Choroid plexus epithelial cell (primary cell): Measurements from ENCODE around the gene ZPR1.
A peak's percentile ranks its signal among the peaks of the same experiment; 100 is the strongest.
"Not testable (repeated sequence)": the region's sequence is repeated elsewhere in the genome, so short reads cannot be mapped to it uniquely, and the experiment has no call there.

ENCODE experiments used
- DNase-seq: peaks from one replicate; pipeline ENCODE4 v3.0.0-alpha.2; 2010; ENCODE audit warnings: low read depth
- H3K4me3 ChIP-seq: 2 replicates; pipeline ENCODE4 v1.5.1; 2011; ENCODE audit warnings: low read depth, mild to moderate bottlenecking, control low read depth, low read length, moderate library complexity
- CTCF ChIP-seq: conservative IDR thresholded peaks from 2 replicates; pipeline ENCODE4 v1.5.1; 2011; ENCODE audit warnings: low read depth, mild to moderate bottlenecking, control low read depth, inconsistent platforms, low read length, moderate library complexity

ZPR1 gene

GRCh38 chr11:116808262-116809175, 20.7 kb upstream of the ZPR1 start:
- no peak overlapping the region for H3K4me3 ChIP-seq
- peak; percentile 62 for DNase-seq
- TF ChIP-seq CTCF = no peak

DNA sequence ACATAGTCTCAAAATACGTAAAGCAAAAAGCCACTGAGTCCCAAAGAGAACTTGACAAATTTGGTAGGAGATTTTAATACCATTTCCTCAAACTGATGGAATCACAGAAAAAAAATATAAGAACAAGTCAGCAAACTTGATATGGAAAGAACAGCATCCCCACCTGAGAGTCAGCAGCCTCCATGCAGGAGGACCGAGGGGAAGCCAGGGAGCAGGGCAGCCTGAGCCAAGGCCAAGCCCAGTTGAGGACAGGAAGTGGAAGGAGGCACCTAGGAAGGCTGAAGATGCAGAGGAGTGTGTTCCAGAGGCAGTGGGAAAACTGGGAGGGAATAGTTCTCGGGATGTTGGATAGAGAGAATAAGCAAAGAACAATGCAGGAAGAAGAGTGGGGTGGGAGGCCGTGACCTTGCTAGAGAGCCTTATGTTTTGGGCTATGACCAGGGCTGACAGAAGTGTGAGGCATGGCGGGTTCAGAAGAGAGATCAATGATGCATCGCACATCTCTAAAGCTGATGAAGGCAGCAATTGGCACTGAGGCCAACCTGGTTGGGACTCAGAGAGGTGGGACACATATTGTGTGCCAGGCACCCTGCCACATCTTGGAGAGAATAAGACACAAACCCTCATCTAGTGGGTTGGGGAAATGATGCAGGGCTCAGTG, 19.9 kb upstream of the ZPR1 start:
- DNase-seq = no peak
- no peak overlapping the region for H3K4me3 ChIP-seq
- TF ChIP-seq CTCF = no peak

DNA sequence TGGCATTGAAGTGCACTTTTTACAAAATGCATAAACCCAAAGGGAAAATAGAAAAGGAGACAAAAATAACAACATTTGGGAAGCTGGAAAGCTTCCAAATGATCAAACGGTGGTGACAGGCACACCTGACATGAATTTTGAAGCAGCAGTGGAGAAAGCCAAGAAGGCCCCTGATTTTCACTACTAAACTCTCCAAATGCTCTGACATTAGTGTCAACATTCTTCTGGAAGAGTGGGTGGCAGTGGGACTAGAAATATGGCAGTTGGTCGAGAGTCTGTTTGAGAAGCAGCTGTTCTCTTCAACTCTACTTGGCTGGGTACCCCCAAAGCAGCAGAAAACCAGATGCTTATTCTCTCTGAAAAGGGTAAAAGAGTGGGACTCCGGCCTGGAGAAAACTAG, 16.2 kb upstream of the ZPR1 start:
- no peak overlapping the region for H3K4me3 ChIP-seq
- no peak for DNase-seq
- no peak for TF ChIP-seq CTCF

DNA sequence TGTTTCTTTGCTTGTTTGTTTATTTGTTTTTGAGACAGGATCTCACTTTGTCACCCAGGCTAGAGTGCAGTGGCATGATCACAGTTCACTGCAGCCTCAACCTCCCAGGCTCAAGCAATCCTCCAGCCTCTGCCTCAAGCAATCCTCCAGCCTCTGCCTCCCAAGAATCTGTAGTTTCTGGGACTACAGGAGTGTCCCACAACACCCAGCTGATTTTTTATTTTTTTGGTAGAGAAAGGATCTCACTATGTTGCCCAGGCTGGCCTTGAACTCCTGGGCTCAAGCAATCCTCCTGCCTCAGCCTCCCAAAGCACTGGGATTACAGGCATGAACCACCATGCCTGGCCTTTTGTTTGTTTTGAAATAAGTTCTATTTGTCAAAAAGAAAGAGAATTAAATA, 13.8 kb upstream of the ZPR1 start:
- not testable (repeated sequence) for H3K4me3 ChIP-seq, DNase-seq

DNA sequence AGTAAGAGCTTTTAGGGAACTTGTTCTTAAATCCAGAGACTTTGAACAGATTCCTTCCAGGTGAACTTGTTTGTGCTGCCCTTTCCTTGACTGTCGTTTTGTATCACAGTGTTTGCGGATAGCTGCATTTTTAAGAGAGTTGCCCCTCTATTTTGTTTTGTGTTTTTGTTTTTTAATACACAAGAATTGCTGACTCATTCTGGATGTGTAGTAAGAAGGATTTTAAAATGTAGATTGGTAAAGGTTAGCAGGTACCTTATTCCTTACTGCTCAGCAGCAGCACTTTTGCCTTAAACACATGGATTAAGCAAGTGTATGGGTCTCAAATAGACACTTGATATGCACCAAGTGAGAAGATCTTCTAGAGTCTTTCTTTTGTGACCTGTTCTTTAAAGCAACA, 12.8 kb upstream of the ZPR1 start:
- no peak overlapping the region for H3K4me3 ChIP-seq

GRCh38 chr11:116798368-116798767, 10.5 kb upstream of the ZPR1 start:
- no peak for DNase-seq
- TF ChIP-seq CTCF = no peak

More for the DNA sequence above, 12.8 kb upstream of the ZPR1 start:
- DNase-seq = no peak
- no peak for TF ChIP-seq CTCF

DNA sequence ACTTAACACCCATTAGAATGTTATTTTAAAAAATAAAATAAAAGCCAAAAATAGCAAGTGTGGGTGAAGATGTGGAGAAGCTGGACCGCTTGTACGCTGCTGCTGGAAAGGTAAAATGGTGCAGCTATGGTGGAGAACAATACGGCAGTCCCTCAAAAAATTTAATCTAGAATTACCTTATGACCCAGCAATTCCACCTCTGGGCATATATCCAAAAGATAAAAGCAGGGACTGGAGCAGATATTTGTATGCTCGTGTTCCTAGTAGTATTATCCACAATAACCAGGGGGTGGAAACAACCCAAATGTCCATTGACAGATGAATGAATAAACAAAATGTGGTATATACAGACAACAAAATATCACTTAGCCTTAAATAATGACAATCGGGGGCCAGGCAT, 10.0 kb upstream of the ZPR1 start:
- no peak for TF ChIP-seq CTCF
- H3K4me3 ChIP-seq = no peak overlapping the region
- DNase-seq = no peak

More at GRCh38 chr11:116798368-116798767, 10.5 kb upstream of the ZPR1 start:
- no peak overlapping the region for H3K4me3 ChIP-seq
